HG02623 (cell line): ENCODE results near the gene FAM25A.

Experiments used
- ATAC-seq: cut with Tn5 transposase; IDR thresholded peaks from one replicate; pipeline ENCODE4 v1.9.1; 2021; ENCODE audit warnings: moderate library complexity; ENCODE audit not compliant: unreplicated experiment

The FAM25A gene

DNA sequence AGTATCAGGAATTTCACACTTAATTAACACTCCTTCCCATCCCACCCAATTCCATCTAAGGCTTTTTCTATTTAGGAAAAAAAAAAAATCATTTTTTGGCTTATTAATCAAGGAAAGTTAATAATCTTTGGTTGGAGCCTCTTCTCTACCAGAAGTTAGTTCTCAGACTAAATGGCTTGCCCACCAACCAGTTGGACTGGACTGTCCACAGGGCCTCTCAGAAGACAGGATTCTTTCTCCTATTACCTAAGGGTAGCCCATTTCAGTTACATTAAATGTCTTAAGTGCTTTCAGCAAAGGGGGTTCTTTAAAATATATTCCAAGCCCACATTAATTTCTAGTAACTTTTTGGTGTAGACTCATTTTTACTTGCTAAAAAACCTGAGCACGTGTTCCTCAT is 39.3 kb downstream of the FAM25A start:
- ATAC-seq = no peak

DNA sequence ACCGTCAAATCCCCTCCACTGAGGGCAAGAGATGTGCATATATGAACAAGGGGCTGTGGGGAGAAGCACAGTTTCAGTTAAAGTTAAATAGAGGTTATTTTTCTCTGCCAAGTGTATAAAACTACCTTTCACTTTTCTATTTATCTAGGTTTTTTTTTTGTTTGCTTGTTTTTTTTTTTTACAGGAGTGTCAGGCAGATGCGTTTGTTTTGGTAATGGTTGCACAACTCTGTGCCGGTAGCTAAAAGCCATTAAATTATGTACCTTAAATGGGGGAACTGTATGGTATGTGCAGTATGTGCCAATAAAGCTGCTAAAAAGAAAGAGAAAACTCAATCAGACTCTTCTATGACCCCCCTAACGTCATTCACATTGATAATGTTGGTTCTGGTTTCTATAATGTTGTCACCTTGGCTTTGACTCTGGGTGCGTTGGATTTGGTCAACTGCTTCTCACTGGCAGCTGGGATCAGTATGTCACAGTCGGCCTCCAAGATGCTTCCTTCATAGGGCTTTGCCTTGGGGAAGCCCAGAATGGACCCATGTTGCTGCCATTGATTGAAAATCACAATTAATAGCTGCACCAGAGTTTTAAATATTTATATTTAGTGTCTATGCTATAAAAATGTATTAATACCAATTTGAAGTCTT is 40.3 kb downstream of the FAM25A start:
- ATAC-seq = no peak

DNA sequence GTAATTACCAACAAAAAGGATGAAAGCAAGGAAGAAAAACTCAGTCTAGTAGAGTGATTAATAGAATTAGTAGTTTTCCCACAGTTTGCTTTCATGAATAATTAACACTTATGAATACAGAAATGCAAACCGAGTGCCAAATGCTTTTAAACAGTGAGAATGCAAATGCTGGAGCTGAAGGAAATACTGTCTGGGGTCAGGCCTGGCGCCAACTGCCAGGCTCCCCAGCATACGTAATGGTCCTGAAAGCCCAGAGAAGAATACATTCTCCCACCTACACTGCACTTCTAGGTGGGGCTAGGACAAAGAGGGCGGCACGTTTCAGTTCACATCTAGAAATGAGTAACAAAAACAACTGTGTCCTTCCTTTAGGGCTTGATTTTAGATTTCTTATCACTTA is 44.6 kb downstream of the FAM25A start:
- no peak for ATAC-seq

DNA sequence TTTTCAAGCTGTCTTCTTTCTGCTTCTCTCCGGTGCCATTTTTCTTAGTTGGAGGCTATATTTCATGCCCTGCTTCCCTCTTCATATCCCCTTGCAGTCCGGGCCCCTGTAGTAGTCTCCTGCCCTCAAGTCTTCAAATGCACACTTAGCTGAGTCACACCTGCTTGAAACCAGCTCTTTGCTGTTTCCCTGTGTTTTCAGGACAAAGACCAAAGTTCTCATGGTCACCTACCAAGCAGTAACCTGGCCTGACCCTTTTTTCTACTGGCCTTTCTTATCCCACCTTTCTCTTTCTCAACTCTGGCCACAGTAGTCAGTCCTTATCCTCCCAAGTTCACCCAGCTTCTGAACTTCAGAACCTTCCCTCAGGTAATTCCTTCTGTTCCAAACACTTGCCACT is 46.1 kb downstream of the FAM25A start:
- ATAC-seq = no peak

DNA sequence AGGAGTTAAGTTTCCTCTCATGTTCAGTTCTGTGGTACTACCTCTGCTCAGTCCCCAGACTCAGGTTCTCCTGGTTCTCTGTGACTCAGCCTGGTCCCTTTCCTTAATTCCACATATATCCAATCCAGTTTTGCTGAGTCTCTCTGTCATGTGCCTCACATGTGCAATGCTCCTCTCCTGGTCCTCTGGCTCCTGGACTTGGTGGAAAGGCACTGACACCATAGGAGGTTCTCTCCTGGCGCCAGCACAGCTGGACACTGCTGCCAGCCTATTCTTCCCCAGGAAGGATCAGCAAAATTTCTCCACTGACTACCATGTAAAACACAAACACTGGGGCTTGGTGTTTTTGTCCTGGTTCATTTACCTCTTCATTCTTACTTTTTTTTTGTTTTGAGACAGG is 46.8 kb downstream of the FAM25A start:
- no peak for ATAC-seq

DNA sequence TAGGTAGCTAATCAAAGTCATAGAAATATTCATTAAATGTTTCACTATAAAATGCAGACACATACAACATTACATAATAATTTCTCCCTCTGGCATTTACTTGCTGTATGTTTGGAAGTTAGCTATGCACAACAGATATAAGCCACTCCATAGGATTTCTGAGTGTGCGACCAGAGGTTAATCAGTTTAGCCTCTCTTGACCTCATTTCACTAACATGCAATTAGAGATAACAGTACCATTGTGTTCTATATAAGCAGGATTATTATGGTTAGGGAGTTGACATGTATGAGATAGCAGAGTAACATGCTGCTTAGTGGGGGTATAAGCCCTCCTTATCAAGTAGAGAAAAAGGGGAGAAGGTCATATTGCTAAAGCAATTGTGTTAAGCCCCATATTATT is 48.2 kb downstream of the FAM25A start:
- ATAC-seq = no peak

DNA sequence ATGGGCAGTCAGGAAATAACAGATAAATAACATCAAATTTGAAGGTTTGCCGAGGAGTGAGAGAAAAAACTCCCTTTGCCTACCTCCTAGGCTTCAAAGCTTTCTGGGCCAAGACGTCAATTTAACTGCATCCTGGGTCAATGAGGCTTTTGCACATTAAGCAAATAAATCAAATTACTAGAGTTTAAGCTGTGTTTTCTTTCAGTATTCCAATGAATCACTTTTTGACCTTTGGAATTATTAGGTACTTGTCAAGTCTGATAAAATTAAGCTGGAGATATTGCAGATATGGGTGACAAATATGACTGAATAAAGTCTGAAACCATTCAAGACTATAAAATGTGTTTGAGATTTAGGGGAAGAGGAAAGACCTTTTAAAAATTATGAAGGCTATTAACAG is 52.4 kb downstream of the FAM25A start:
- ATAC-seq = no peak
